ES-I3 (cell line): ENCODE measurements around the gene WDFY2.
"Not testable (repeated sequence)": the region's sequence is repeated elsewhere in the genome, so short reads cannot be mapped to it uniquely, and the experiment has no call there.

Experiments
- H3K36me3 ChIP-seq: 2 replicates; pipeline ENCODE4 v1.6.1; 2013; ENCODE audit warnings: mild to moderate bottlenecking, low read length, control low read depth, moderate library complexity; ENCODE audit not compliant: insufficient read depth
- H3K4me1 ChIP-seq: 2 replicates; pipeline ENCODE4 v1.6.1; 2013; ENCODE audit warnings: mild to moderate bottlenecking, control low read depth, low read length; ENCODE audit not compliant: insufficient read depth
- H3K9ac ChIP-seq: 2 replicates; pipeline ENCODE4 v1.6.1; 2013; ENCODE audit warnings: low read depth, mild to moderate bottlenecking, low read length, moderate library complexity
- H3K9me3 ChIP-seq: 2 replicates; pipeline ENCODE4 v1.6.1; 2013; ENCODE audit warnings: mild to moderate bottlenecking, low read length, moderate library complexity; ENCODE audit not compliant: control insufficient read depth, insufficient read depth

The WDFY2 gene

GRCh38 chr13:51584731-51585672, 740 bp downstream of the WDFY2 start:
- Histone ChIP-seq H3K9ac (peak overlapping the region; percentile 97), H3K4me1 (peaks cover 23% of the 10 kb centered on the region), H3K36me3 (no peaks in the 10 kb centered on the region), H3K9me3 (no peaks in the 10 kb centered on the region)

- no peaks in the 10 kb centered on the region for H3K9me3 ChIP-seq
- H3K36me3 ChIP-seq, result no peaks in the 10 kb centered on the region
- peak overlapping the region; percentile 97 for H3K9ac ChIP-seq
- H3K4me1 ChIP-seq, result peaks cover 29% of the 10 kb centered on the region
These were observed 1.4 kb downstream of the WDFY2 start for GRCh38 chr13:51585696-51586095.

- peaks cover 39% of the 10 kb centered on the region for H3K4me1 ChIP-seq
- H3K9me3 ChIP-seq, result no peaks in the 10 kb centered on the region
- H3K9ac ChIP-seq, result no peak overlapping the region
- no peaks in the 10 kb centered on the region for H3K36me3 ChIP-seq
These were observed 3.1 kb downstream of the WDFY2 start for GRCh38 chr13:51587372-51587771.

- Histone ChIP-seq H3K36me3 (no peaks in the 10 kb centered on the region), H3K4me1 (peaks cover 39% of the 10 kb centered on the region), H3K9me3 (no peaks in the 10 kb centered on the region), H3K9ac (peak overlapping the region; percentile 5; the same call in 1 of the 2 replicates)
These were observed 4.2 kb downstream of the WDFY2 start for GRCh38 chr13:51588406-51588949.

- H3K36me3 ChIP-seq, result no peaks in the 10 kb centered on the region
- no peak overlapping the region for H3K9ac ChIP-seq
- H3K4me1 ChIP-seq, result peaks cover 45% of the 10 kb centered on the region
- H3K9me3 ChIP-seq, result no peaks in the 10 kb centered on the region
These were observed 5.5 kb downstream of the WDFY2 start for GRCh38 chr13:51589793-51590192.

- no peak overlapping the region for H3K9ac ChIP-seq
- H3K4me1 ChIP-seq, result peaks cover 45% of the 10 kb centered on the region
- no peaks in the 10 kb centered on the region for H3K9me3 ChIP-seq
- H3K36me3 ChIP-seq, result no peaks in the 10 kb centered on the region
These were observed 6.1 kb downstream of the WDFY2 start for GRCh38 chr13:51590231-51590970.

GRCh38 chr13:51590971-51591627, 6.8 kb downstream of the WDFY2 start:
- H3K36me3 ChIP-seq, result no peaks in the 10 kb centered on the region
- peaks cover 45% of the 10 kb centered on the region for H3K4me1 ChIP-seq
- H3K9me3 ChIP-seq, result no peaks in the 10 kb centered on the region
- H3K9ac ChIP-seq, result no peak overlapping the region

- H3K9me3 ChIP-seq, H3K36me3 ChIP-seq, H3K9ac ChIP-seq: not testable (repeated sequence)
- peaks cover 49% of the 10 kb centered on the region for H3K4me1 ChIP-seq
These were observed 7.7 kb downstream of the WDFY2 start for GRCh38 chr13:51591938-51592337.

GRCh38 chr13:51594432-51594831, 10.2 kb downstream of the WDFY2 start:
- Histone ChIP-seq H3K9ac (no peak overlapping the region), H3K4me1 (peaks cover 38% of the 10 kb centered on the region), H3K36me3 (no peaks in the 10 kb centered on the region), H3K9me3 (no peaks in the 10 kb centered on the region)

GRCh38 chr13:51595416-51595815, 11.2 kb downstream of the WDFY2 start:
- no peak overlapping the region for H3K9ac ChIP-seq
- H3K9me3 ChIP-seq, result no peaks in the 10 kb centered on the region
- peaks cover 28% of the 10 kb centered on the region for H3K4me1 ChIP-seq
- H3K36me3 ChIP-seq, result no peaks in the 10 kb centered on the region

GRCh38 chr13:51596541-51596940, 12.3 kb downstream of the WDFY2 start:
- Histone ChIP-seq H3K9me3 (no peaks in the 10 kb centered on the region), H3K4me1 (peaks cover 18% of the 10 kb centered on the region), H3K36me3 (no peaks in the 10 kb centered on the region), H3K9ac (no peak overlapping the region)

GRCh38 chr13:51599444-51600176, 15.3 kb downstream of the WDFY2 start:
- peaks cover 11% of the 10 kb centered on the region; the same call in 1 of the 2 replicates for H3K4me1 ChIP-seq
- H3K9ac ChIP-seq, result no peak overlapping the region

GRCh38 chr13:51600703-51601102, 16.4 kb downstream of the WDFY2 start:
- no peaks in the 10 kb centered on the region for H3K9me3 ChIP-seq
- H3K9ac ChIP-seq, result no peak overlapping the region
- no peaks in the 10 kb centered on the region for H3K36me3 ChIP-seq
- peaks cover 10% of the 10 kb centered on the region; the same call in 1 of the 2 replicates for H3K4me1 ChIP-seq

More at GRCh38 chr13:51599444-51600176, 15.3 kb downstream of the WDFY2 start:
- H3K9me3 ChIP-seq, result no peaks in the 10 kb centered on the region
- no peaks in the 10 kb centered on the region for H3K36me3 ChIP-seq
